Suprapubic skin (tissue), 4 donors: ENCODE data around the gene DAB1.

ENCODE experiments used
- EP300 ChIP-seq: sonication (generic); formaldehyde crosslinking; IDR thresholded peaks from one replicate; pipeline ENCODE4 v1.6.1; 2017; ENCODE audit warnings: antibody characterized with exemption
- POLR2A ChIP-seq, 2 donors: fragments of 450-650 bp; IDR thresholded peaks; one replicate each; pipeline ENCODE4 v1.6.1; 2017; ENCODE audit warnings: antibody characterized with exemption in 2 of 2, mild to moderate bottlenecking in 2 of 2, moderate library complexity in 2 of 2
- POLR2AphosphoS5 ChIP-seq, 3 donors: sonication (generic); formaldehyde crosslinking; IDR thresholded peaks; one replicate each; pipeline ENCODE4 v1.6.1; 2017; ENCODE audit warnings: antibody characterized with exemption in 3 of 3
- TF ChIP-seq, protein P1 (sequence below), 2 donors: fragments of 200-600 bp in 1 of 2; fragments of 450-650 bp in 1 of 2; sonication (generic) in 1 of 2; IDR thresholded peaks; one replicate each; pipeline ENCODE4 v1.5.1; 2016 to 2019; ENCODE audit warnings: antibody characterized with exemption in 2 of 2, mild to moderate bottlenecking in 1 of 2, moderate library complexity in 1 of 2

DNA sequence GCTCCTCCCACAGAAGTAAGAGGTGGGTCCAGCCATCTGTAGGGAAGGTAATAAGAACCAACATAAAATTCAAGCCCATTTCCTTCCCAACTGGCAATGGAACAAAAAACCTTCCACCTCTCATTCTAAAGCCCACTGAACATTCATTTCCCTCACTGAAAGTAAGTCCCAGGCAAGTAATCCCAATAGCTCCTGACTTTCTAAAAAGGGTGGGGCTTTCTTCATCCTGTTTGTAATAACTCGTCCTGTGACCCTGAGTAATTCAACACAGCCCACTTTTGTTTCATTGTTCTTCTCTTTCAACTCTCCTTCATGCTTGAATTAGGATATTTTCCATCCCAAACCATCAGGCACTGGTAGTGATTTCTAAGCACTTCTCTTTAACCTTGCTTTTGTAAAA lies 74.9 kb downstream of the DAB1 start:
- TF ChIP-seq POLR2A (IDR thresholded peaks at IDR 0.05) (no peak), EP300 (no peak), POLR2AphosphoS5 (IDR thresholded peaks at IDR 0.05) (no peak)
- TF ChIP-seq, protein P1, sequence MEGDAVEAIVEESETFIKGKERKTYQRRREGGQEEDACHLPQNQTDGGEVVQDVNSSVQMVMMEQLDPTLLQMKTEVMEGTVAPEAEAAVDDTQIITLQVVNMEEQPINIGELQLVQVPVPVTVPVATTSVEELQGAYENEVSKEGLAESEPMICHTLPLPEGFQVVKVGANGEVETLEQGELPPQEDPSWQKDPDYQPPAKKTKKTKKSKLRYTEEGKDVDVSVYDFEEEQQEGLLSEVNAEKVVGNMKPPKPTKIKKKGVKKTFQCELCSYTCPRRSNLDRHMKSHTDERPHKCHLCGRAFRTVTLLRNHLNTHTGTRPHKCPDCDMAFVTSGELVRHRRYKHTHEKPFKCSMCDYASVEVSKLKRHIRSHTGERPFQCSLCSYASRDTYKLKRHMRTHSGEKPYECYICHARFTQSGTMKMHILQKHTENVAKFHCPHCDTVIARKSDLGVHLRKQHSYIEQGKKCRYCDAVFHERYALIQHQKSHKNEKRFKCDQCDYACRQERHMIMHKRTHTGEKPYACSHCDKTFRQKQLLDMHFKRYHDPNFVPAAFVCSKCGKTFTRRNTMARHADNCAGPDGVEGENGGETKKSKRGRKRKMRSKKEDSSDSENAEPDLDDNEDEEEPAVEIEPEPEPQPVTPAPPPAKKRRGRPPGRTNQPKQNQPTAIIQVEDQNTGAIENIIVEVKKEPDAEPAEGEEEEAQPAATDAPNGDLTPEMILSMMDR (IDR thresholded peaks at IDR 0.05): no peak
